ENCODE data around the gene PRPH2. TPM values are rescaled to one million over a fixed set of nuclear protein-coding genes. Genes with fewer than 3 reads are reported as not detected.

Gene PRPH2
- total RNA-seq, 2 experiments from 2014 or later, result not detected

- no peak overlapping the region for H3K4me3 ChIP-seq (ENCODE audit: low read depth, low read length, poor library complexity, severe bottlenecking)
- H3K79me2 ChIP-seq (ENCODE audit: insufficient read depth, low read depth, low read length), result no peaks in the 10 kb centered on the region
- ChIA-PET CTCF (ENCODE audit: unreplicated experiment) (no interaction called here), POLR2A (interaction anchor here (0.5 to 1.8 kb wide), 2 partner anchors 12 to 85 kb away, joined by 3 to 9 read pairs; no protein-coding TSS in a partner anchor)
- H3K4me2 ChIP-seq (ENCODE audit: low read length), result no peak overlapping the region
- H3K36me3 ChIP-seq (ENCODE audit: insufficient read depth, low read length), result peaks cover 77% of the 10 kb centered on the region
- no peak for DNase-seq (ENCODE audit: low spot score)
- peaks cover 8% of the 10 kb centered on the region for H3K4me1 ChIP-seq (ENCODE audit: insufficient read depth, low read length, poor library complexity, severe bottlenecking)
- H3K27ac ChIP-seq (ENCODE audit: low read depth, low read length, poor library complexity, severe bottlenecking), result no peak overlapping the region
- H3K9me3 ChIP-seq (ENCODE audit: low read length), result no peaks in the 10 kb centered on the region
- intact Hi-C loops (cut with micrococcal nuclease; ENCODE audit: unreplicated experiment), result no loop called here
- no peak overlapping the region for H2AFZ ChIP-seq (ENCODE audit: low read length)
- no peaks in the 10 kb centered on the region for H4K20me1 ChIP-seq (ENCODE audit: insufficient read depth, low read length)
- BruUV-seq (replicated peaks), result no TSS peak
- no peak for TF ChIP-seq EZH2phosphoT487 (IDR thresholded peaks at IDR 0.05; ENCODE audit: borderline replicate concordance, low read depth, low read length)
- TF ChIP-seq CTCF (conservative IDR thresholded peaks at IDR 0.05; ENCODE audit: low read length), result no peak
- H3K9me2 ChIP-seq (ENCODE audit: insufficient read depth, low read length), result no peaks in the 10 kb centered on the region
These were observed 33.0 kb downstream of the PRPH2 start for GRCh38 chr6:42689371-42689770.

GRCh38 chr6:42688281-42688680 is 34.1 kb downstream of the PRPH2 start:
- CTCF ChIA-PET (ENCODE audit: unreplicated experiment), result interaction anchor here (1.1 kb wide), 1 partner anchor 191 kb away, joined by 3 read pairs; the partner anchor contains the start of gene RPL7L1
- BruUV-seq (replicated peaks), result no TSS peak
- H2AFZ ChIP-seq (ENCODE audit: low read length), result no peak overlapping the region
- H3K36me3 ChIP-seq (ENCODE audit: insufficient read depth, low read length), result peaks cover 83% of the 10 kb centered on the region
- no peaks in the 10 kb centered on the region for H3K79me2 ChIP-seq (ENCODE audit: insufficient read depth, low read depth, low read length)
- no peaks in the 10 kb centered on the region for H4K20me1 ChIP-seq (ENCODE audit: insufficient read depth, low read length)
- H3K4me2 ChIP-seq (ENCODE audit: low read length), result no peak overlapping the region
- H3K4me3 ChIP-seq (ENCODE audit: low read depth, low read length, poor library complexity, severe bottlenecking), result no peak overlapping the region
- DNase-seq (ENCODE audit: low spot score), result no peak
- no peak overlapping the region for H3K27ac ChIP-seq (ENCODE audit: low read depth, low read length, poor library complexity, severe bottlenecking)
- H3K9me2 ChIP-seq (ENCODE audit: insufficient read depth, low read length), result no peaks in the 10 kb centered on the region
- H3K9me3 ChIP-seq (ENCODE audit: low read length), result no peaks in the 10 kb centered on the region
- intact Hi-C loops (cut with micrococcal nuclease; ENCODE audit: unreplicated experiment), result no loop called here
- POLR2A ChIA-PET, result interaction anchor here (0.9 kb wide), 1 partner anchor 11 kb away, joined by 5 read pairs; no protein-coding TSS in a partner anchor
- TF ChIP-seq EZH2phosphoT487 (IDR thresholded peaks at IDR 0.05; ENCODE audit: borderline replicate concordance, low read depth, low read length), result no peak
- no peak for TF ChIP-seq CTCF (conservative IDR thresholded peaks at IDR 0.05; ENCODE audit: low read length)
- H3K4me1 ChIP-seq (ENCODE audit: insufficient read depth, low read length, poor library complexity, severe bottlenecking), result peaks cover under 1% of the 10 kb centered on the region

- Histone ChIP-seq H3K4me3 (ENCODE audit: low read depth, low read length, poor library complexity, severe bottlenecking) (no peak overlapping the region), H2AFZ (ENCODE audit: low read length) (no peak overlapping the region), H3K9me2 (ENCODE audit: insufficient read depth, low read length) (no peaks in the 10 kb centered on the region), H3K9me3 (ENCODE audit: low read length) (no peaks in the 10 kb centered on the region), H3K79me2 (ENCODE audit: insufficient read depth, low read depth, low read length) (no peaks in the 10 kb centered on the region), H4K20me1 (ENCODE audit: insufficient read depth, low read length) (no peaks in the 10 kb centered on the region), H3K27ac (ENCODE audit: low read depth, low read length, poor library complexity, severe bottlenecking) (no peak overlapping the region), H3K4me1 (ENCODE audit: insufficient read depth, low read length, poor library complexity, severe bottlenecking) (no peaks in the 10 kb centered on the region), H3K4me2 (ENCODE audit: low read length) (no peak overlapping the region), H3K36me3 (ENCODE audit: insufficient read depth, low read length) (peaks cover 88% of the 10 kb centered on the region)
- ChIA-PET CTCF (ENCODE audit: unreplicated experiment) (no interaction called here), POLR2A (interaction anchor here (0.6 to 1.2 kb wide), 2 partner anchors 9 to 188 kb away, joined by 3 to 4 read pairs; no protein-coding TSS in a partner anchor)
- no peak for DNase-seq (ENCODE audit: low spot score)
- no TSS peak for BruUV-seq (replicated peaks)
- intact Hi-C loops (cut with micrococcal nuclease; ENCODE audit: unreplicated experiment), result no loop called here
- TF ChIP-seq EZH2phosphoT487 (IDR thresholded peaks at IDR 0.05; ENCODE audit: borderline replicate concordance, low read depth, low read length) (no peak), CTCF (conservative IDR thresholded peaks at IDR 0.05; ENCODE audit: low read length) (no peak)
These were observed 43.0 kb downstream of the PRPH2 start for GRCh38 chr6:42679358-42679757.

Measured in OCI-LY7 (cell line).